Hematopoietic multipotent progenitor cell treated with erythropoietin and hydrocortisone succinate and interleukin-3 and kit ligand, for 17 days (in vitro differentiated cells): Measurements from ENCODE around the gene PTCD3.

ENCODE experiments used
- DNase-seq: peaks from one replicate; pipeline ENCODE4 v3.0.0-alpha.2; 2015; ENCODE audit warnings: low spot score

The PTCD3 gene

GRCh38 chr2:86082756-86083155, 23.3 kb upstream of the PTCD3 start:
- no peak for DNase-seq

DNA sequence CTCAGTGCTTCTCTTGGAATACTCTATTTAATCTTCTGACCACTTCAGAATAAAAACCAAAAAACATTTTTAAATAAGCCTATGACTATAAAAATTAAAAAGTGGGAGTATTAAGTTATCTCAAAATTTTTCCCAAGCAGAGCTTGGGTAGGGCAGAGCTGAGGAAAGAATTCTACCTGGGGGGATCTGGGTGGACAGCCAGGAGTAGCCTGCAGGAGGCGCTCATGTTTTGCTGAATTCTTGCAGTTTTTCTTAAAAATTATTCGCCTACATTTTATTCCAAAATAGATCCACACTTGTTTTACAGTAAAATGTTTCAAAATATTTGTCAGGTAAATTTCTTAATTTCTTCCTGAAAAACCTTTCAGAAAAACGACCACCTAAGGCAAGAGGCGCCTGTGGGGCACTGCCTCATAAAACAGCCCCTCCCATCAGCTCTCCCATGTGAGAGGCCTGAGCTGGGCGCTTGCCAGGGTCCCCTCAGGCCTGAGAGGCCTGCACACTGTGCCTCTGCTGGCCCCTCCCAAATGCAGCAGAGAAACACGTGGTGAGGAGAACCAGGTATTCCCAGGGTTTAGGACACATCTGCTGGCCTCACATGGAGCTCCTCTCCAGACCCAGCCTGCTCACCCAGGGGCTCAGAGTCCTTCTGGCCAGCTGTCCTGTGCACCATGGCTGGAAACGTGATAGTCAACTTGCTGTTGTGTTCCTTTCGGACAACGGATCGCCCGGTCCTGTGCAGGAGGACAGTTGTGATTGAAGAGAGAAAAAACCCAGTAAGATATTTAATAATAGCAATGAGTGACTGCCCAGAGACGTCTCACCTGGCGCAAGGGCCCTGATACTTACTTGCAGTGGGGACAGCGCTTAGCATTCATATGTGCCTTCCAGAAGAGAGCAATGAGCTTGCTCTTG, 17.8 kb upstream of the PTCD3 start:
- DNase-seq, result peak; percentile 9

GRCh38 chr2:86094229-86094628, 11.8 kb upstream of the PTCD3 start:
- no peak for DNase-seq

DNA sequence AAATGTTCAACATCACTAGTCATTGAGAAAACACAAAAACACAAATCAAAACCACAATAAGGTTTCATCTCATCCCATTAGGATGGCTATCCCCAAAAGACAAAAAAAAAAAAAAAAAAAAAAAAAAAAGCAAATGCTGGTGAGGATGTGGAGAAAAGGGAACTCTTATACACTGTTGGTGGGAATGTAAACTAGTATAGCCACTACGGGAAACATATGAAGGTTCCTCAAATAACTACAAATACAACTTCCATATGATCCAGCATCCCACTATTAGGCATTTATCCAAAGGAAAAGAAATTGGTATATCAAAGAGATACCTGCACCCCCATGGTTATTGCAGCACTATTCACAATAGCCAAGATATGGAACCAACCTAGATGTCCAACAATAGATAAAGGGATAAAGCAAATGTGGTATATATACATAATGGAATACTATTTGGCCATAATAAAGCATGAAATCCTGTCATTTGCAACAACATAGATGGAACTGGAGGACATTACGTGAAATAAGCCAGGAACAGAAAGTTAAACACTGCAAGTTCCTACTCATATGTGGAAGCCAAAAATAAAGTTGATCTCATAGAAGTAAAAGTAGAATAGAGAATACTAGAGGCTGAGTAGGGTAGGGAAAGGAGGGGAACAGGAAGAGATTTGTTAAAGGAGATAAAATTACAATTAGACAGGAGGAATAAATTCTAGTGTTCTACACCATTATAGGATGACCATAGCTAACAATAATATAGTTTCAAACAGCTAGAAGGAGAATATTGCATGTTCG, 8.7 kb upstream of the PTCD3 start:
- no peak for DNase-seq

DNA sequence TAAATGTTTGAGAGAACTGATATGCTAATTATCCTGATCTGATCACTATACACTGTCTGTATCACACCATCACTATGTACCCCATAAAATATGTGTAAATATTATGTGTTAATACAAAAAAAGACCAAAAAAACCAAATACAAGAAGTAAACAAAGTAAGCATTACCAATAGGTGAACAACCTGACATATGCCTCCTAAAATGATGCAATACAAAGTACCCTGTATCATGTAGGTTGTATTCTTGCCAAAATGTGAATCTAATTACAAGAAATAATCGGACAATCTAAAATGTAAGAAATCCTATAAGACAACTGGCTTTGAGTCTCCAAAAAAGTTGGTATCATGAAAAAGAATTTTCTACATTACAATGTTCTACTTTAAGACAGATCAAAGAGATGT, 8.1 kb upstream of the PTCD3 start:
- DNase-seq, result no peak

DNA sequence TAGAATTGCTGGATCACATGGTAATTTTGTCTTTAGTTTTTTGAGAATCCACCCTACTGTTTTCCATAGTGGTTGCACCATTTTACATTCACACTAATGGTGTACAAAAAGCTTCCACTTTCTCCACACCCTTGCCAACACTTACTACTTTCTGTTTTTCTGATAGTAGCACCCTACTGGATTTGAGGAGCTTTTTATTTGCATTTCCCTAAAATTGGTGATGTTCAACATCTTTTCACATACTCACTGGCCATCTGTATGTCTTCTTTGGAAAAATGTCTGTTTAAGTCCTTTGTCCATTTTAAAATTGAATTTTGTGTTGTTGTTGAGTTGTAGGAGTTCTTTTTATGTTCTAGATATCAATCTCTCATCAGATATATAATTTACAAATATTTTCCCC, 3.9 kb upstream of the PTCD3 start:
- no peak for DNase-seq

DNA sequence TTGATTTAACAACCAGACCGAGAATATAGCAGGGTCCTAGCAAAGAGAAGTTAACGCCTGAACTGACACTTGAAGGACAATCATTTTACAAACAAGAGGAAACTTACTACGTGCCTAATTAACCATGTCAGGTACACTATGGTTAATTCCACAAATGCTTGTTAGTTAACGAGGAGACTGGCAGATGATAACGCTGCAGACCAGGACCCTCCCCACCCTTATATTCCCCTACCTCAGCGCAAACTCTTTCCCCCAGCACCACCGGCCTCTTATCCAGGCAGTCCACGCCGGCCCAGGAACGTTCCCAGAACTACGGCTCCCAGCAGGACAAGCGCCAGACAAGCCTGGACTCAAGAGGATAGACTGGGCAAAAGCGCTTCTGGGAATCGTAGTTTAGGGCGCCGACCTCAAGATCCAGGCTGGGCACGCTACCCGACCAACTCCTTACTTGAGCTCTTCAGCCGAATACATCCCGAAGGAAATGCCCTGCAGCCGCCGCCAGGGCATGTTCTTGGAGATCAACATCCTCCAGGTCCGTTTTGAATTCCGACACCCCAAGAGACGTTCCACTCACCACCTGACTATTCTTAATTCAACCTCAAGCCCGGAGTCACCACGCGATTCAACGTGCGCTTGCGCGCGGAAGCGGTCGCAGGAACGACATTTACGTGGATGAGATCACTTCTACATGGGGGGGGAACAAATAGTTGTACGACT, 625 bp upstream of the PTCD3 start, which contains the start of gene POLR1A:
TSS of gene POLR1A (minus strand) at position 635 of the 717 bp plus-strand sequence. CDS start at position 525, 110 bp downstream.
- peak; percentile 93 for DNase-seq

- DNase-seq, result peak; percentile 8
Observed at GRCh38 chr2:86107031-86107430, 996 bp downstream of the PTCD3 start.

DNA sequence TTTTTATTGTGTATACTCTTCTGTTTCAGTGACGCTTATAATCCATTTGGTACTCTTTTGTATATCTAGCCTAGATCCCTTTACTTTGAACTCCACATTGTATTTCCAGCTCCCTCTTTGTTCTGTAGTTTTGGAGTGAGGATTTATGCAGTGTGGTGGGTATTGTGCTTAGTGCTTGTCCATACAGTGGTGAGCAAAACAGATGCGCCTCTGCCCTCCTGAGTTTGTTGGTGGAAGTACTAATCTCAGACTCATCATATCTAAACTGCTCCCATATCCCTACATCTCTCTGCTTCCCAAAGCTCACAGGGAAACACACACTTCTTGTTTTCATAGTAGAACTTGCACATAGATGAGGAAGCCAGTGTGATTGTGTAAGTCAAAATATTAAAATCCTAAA, 12.1 kb downstream of the PTCD3 start:
- DNase-seq, result no peak

DNA sequence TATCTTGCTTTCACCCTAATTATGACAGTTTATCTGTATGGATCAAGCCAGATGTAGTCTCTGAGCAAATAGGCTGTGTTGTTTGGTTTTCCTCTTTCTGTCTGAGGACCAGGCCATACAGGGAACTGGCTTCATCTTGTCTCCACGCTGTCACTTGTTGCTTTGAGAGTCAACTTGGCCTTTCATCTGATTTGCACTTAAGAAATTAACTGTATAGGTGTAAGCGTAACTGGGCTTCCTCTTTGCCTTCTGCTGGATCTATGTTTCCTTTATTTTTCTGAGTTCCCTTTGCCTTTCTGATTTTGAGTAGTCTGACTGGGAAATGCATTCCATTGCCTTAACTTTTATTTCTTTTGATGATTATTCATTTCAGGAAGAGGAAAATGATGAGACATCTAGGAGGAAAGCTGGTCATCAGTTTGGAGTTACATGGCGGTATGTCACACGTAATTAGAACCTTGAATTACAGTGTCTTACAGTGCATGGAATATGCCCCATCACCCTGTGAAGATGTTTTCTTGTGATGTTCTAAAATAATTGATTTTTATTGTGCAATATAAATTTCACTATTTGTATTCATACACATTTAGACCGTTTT, 17.4 kb downstream of the PTCD3 start:
- DNase-seq, result no peak

GRCh38 chr2:86124683-86125082, 18.6 kb downstream of the PTCD3 start:
- DNase-seq, result no peak

DNA sequence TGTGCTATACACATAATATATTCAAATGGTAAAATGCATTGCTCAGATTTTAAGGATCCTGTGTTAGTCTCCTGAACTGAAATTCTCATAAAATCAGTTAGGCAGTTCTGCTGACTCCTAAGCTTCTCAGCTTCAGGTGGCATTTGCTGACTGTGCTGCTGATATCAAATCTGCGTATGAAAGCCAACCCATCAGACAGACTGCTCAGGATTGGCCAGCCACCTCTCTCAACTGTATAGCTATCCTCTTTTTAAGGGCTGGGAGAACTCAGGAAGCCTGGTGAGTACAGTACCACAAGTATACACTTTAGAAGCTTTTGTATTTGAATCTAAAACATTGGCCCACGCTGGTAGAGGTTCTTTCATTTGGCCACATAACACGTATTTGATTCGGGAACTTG, 28.7 kb downstream of the PTCD3 start:
- DNase-seq, result no peak

DNA sequence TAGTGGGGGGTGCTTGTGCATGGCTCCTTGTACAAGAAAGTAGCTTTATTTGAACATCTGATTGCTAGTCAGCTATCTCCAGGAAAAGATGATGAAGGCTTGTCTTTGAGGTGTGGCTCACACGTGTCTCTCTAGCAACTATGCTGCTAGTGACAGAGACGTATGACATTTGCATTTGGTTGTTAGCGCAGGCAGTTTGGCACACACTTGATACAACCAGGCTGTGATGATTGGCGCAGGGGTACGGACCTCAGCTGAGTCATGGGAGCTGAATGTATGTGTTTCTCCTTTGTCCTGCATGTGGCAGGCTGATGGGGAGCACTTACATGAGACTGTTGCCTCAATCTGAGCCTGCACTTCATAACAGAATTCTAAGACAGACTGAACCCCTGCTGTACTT, 29.6 kb downstream of the PTCD3 start:
- no peak for DNase-seq

DNA sequence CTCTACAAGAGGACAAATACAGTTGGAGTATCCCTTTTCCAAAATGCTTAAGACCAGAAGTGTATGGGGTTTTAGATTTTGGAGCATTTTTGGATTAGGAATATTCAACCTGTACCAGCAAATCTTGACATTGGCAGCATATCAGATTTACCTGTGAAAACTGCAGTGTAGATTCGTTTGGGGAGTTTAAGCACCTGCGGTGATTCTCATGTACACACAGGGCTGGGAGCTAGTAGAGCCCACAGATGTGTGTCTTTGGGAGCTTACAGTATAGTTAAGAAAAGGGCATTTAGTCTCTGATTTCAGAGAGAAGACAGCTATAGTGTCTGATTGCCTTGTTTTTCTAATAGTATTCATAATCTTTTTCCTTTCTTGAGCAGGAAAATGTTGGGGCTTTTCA, 30.1 kb downstream of the PTCD3 start:
- no peak for DNase-seq

DNA sequence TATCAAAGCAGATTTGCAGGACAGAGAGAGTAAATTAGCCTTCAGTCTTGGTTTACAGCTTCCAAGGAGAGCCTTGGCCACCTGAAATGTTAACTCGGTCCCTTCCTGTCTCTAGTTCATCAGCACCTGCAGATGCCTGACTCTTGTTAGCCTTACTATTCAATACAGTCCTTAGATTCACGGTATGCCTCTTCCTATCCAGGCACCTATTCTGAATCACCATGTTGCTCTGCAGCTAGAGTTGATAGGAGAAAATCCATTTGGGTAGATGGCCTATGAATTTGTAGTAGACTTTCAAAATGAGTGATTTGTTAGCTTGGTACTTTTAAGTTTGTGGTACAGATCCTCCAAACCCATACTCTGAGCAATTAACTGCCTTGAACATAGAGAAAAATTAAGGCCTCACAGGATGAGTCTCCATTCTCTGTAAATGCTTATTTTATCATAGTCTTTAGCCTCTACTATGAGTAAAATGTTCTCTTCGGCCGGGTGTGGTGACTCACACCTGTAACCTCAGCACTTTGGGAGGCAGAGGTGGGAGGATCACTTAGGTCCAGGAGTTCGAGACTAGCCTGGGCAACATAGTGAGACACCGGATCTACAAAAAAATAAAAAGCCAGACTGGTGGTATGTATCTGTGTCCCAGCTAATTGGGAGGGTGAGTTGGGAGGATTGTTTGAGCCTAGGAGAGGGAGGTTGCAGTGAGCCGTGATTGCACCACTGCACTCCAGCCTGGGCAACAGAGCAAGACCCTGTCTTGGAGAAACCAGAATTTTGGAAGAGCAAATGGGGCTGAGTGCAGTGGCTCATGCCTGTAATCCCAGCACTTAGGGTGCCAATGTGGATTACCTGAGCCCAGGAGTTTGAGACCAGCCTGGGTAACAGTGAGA, 32.9 kb downstream of the PTCD3 start:
- no peak for DNase-seq

DNA sequence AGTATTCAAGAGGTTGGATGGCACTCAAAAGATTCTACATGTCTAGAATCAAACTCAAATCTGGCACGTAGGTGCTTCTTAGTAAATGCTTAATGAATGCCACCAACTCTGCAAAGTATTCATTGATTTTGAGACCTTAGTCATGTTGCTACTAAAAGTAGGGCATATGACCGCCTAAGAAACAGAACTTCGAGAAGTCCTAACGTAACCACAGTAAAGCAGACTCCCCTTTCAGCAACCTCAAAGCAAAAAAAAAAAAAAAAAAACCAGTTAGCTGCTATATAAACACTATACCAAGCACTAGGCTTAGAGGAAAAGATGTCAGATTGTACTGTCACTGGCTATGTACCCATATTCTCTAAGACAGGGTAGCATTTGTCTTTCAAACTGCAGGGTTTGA, 33.9 kb downstream of the PTCD3 start:
- no peak for DNase-seq

DNA sequence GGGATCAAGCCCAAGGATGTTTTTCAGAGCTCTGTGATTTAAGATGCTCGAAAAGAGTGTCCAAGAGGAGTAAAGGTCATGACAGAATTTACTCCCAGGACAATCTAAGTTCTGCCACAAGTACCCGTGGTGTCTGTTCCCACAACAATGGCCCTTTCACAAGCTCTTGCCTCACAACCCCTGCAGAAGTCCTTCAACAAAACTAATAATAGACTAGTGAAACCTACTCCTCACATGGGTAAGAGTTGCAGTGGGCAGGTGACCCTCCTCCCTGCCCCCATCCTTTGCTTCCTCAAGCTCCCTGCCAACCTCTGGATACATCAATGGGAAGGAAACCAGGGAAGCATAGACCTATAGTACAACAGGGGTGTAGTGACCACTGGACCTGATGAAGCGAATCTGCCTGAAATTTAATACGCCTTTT, 34.9 kb downstream of the PTCD3 start:
- DNase-seq, result no peak

- no peak for DNase-seq
Observed at GRCh38 chr2:86142436-86143257, 36.6 kb downstream of the PTCD3 start.

DNA sequence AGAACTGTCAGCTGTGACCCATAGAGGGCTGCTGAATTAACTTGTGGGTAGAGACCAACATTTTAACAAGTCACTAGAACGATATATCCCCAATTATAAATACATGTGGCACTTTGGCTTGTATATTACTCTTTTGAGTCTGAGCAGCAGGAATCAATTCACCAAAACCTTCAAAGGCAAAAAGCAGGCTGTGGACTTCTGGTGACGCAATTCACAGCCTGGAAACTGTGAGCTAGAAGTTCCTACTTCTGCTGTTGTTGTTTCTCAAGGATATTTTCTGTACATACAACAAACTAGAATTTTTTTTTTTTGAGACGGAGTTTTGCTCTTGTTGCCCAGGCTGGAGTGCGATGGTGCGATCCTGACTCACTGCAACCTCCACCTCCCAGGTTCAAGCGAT, 37.3 kb downstream of the PTCD3 start:
- no peak for DNase-seq
